HL-60 (cell line): ENCODE data around the gene PANX2.

Experiments used
- GABPA ChIP-seq: IDR thresholded peaks from 2 replicates; pipeline ENCODE4 v1.6.1; 2012; ENCODE audit warnings: low read depth
- POLR2AphosphoS5 ChIP-seq: IDR thresholded peaks from 2 replicates; pipeline ENCODE4 v1.6.1; 2012; ENCODE audit warnings: low read depth
- TF ChIP-seq, protein P1 (sequence below): IDR thresholded peaks from one replicate; pipeline ENCODE4 v1.5.1; 2011; ENCODE audit warnings: low read length, control low read depth, inconsistent platforms; ENCODE audit not compliant: insufficient read depth
- TF ChIP-seq, protein P2 (sequence below): IDR thresholded peaks from 2 replicates; pipeline ENCODE4 v1.6.1; 2012; ENCODE audit warnings: low read depth; ENCODE audit not compliant: insufficient replicate concordance

DNA sequence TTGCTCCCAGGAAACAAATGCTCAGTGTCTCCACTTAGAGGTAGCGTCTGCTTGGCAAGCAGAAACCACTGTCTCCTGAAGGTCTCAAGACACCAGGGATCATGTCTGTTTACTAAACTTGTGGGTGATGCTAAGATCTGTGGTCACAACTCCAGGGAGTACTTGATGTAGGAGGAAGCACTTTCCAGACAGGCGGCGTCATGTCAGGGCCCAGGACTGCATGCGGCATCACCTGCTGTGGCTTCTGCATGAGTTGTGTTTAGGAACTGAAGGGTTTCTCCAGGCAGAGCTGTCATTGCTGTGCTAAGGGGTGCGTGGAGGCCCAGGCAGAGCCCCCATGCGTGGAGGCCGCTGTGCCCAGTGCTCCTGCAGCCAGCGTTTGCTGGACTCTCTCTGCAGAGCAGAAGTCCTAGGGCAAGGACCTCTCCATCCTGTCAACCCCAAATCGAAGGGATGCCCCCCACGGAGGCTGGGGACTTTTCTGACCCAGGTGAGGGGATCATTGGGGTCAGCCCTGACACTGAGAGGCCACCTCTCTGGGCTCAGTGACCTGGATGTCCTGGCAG lies 8.1 kb upstream of the PANX2 start:
- TF ChIP-seq, protein P1, sequence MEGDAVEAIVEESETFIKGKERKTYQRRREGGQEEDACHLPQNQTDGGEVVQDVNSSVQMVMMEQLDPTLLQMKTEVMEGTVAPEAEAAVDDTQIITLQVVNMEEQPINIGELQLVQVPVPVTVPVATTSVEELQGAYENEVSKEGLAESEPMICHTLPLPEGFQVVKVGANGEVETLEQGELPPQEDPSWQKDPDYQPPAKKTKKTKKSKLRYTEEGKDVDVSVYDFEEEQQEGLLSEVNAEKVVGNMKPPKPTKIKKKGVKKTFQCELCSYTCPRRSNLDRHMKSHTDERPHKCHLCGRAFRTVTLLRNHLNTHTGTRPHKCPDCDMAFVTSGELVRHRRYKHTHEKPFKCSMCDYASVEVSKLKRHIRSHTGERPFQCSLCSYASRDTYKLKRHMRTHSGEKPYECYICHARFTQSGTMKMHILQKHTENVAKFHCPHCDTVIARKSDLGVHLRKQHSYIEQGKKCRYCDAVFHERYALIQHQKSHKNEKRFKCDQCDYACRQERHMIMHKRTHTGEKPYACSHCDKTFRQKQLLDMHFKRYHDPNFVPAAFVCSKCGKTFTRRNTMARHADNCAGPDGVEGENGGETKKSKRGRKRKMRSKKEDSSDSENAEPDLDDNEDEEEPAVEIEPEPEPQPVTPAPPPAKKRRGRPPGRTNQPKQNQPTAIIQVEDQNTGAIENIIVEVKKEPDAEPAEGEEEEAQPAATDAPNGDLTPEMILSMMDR = no peak
- TF ChIP-seq, protein P2, sequence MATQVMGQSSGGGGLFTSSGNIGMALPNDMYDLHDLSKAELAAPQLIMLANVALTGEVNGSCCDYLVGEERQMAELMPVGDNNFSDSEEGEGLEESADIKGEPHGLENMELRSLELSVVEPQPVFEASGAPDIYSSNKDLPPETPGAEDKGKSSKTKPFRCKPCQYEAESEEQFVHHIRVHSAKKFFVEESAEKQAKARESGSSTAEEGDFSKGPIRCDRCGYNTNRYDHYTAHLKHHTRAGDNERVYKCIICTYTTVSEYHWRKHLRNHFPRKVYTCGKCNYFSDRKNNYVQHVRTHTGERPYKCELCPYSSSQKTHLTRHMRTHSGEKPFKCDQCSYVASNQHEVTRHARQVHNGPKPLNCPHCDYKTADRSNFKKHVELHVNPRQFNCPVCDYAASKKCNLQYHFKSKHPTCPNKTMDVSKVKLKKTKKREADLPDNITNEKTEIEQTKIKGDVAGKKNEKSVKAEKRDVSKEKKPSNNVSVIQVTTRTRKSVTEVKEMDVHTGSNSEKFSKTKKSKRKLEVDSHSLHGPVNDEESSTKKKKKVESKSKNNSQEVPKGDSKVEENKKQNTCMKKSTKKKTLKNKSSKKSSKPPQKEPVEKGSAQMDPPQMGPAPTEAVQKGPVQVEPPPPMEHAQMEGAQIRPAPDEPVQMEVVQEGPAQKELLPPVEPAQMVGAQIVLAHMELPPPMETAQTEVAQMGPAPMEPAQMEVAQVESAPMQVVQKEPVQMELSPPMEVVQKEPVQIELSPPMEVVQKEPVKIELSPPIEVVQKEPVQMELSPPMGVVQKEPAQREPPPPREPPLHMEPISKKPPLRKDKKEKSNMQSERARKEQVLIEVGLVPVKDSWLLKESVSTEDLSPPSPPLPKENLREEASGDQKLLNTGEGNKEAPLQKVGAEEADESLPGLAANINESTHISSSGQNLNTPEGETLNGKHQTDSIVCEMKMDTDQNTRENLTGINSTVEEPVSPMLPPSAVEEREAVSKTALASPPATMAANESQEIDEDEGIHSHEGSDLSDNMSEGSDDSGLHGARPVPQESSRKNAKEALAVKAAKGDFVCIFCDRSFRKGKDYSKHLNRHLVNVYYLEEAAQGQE = no peak
- TF ChIP-seq POLR2AphosphoS5 (no peak), GABPA (no peak)
